Natural killer cell (primary cell): Measurements from ENCODE around the gene EVC. TPM values are rescaled to one million over a fixed set of nuclear protein-coding genes. Genes with fewer than 3 reads are reported as not detected.

Source experiments
- ATAC-seq, 3 donors: fragments of 150-1000 bp in 2 of 3; fragments of 200-7000 bp in 1 of 3; cut with Tn5 transposase; 1 replicate in 1 of 3; 2 replicates in 2 of 3; pipeline ENCODE4 v1.10.0; 2021; ENCODE audit warnings: mild to moderate bottlenecking in 2 of 3, moderate library complexity in 2 of 3
- DNase-seq, 2 donors: peaks; one replicate each; pipeline versions ENCODE4 v3.0.0 to v3.0.0-alpha.2; 2013 to 2021; ENCODE audit warnings: mixed read lengths in 1 of 2
- H3K27ac ChIP-seq: one replicate; pipeline ENCODE4 v1.5.1; 2013; ENCODE audit warnings: mild to moderate bottlenecking, low read length
- H3K27me3 ChIP-seq: one replicate; pipeline ENCODE4 v1.6.1; 2013; ENCODE audit warnings: low read length; ENCODE audit not compliant: control insufficient read depth, insufficient read depth
- H3K36me3 ChIP-seq: one replicate; pipeline ENCODE4 v1.6.1; 2013; ENCODE audit warnings: low read length; ENCODE audit not compliant: control insufficient read depth, insufficient read depth
- H3K4me1 ChIP-seq: one replicate; pipeline ENCODE4 v1.6.1; 2013; ENCODE audit warnings: low read length; ENCODE audit not compliant: control insufficient read depth, insufficient read depth
- H3K4me3 ChIP-seq: one replicate; pipeline ENCODE4 v1.5.1; 2013; ENCODE audit warnings: low read length
- H3K9me3 ChIP-seq: one replicate; pipeline ENCODE4 v1.6.1; 2013; ENCODE audit warnings: low read length; ENCODE audit not compliant: control insufficient read depth, insufficient read depth
- H3K27ac Mint-ChIP-seq, 2 donors: one replicate each; pipeline ENCODE4 v1.8.0; 2022; ENCODE audit warnings: mild to moderate bottlenecking in 2 of 2, mixed read lengths in 2 of 2, moderate library complexity in 1 of 2
- H3K27me3 Mint-ChIP-seq, 2 donors: one replicate each; pipeline ENCODE4 v1.8.0; 2022; ENCODE audit warnings: low read depth in 2 of 2, mixed read lengths in 2 of 2
- H3K36me3 Mint-ChIP-seq: one replicate; pipeline ENCODE4 v1.8.0; 2022; ENCODE audit warnings: mixed read lengths
- H3K4me1 Mint-ChIP-seq, 2 donors: one replicate each; pipeline ENCODE4 v1.8.0; 2022; ENCODE audit warnings: mixed read lengths in 2 of 2
- H3K4me3 Mint-ChIP-seq: one replicate; pipeline ENCODE4 v1.8.0; 2022; ENCODE audit warnings: mild to moderate bottlenecking, moderate library complexity, mixed read lengths
- H3K9me3 Mint-ChIP-seq, 2 donors: one replicate each; pipeline ENCODE4 v1.8.0; 2022; ENCODE audit warnings: mixed read lengths in 2 of 2
- CTCF ChIP-seq: fragments of 200-600 bp; IDR thresholded peaks from one replicate; pipeline ENCODE4 v1.8.0; 2022; ENCODE audit warnings: antibody characterized with exemption
- WGBS: methylation state at CpG from one replicate; pipeline ENCODE4 v1.1.7; 2013; ENCODE audit warnings: missing lambda C conversion rate; ENCODE audit not compliant: insufficient coverage; 5-methylcytosine and 5-hydroxymethylcytosine counted together
- intact Hi-C: fragments of 100-400 bp; cut with micrococcal nuclease; formaldehyde crosslinking; loops from one replicate; pipeline ENCODE4 v1.14.2; 2022
- total RNA-seq, 4 donors: library from RNA; stranded (reverse); fragments of 120-200 nt in 1 of 4; gene quantifications; one replicate each; pipeline versions ENCODE4 v1.2.3 to v1.2.4, GENCODE V29; 2013 to 2022

The EVC gene
- total RNA-seq, 3 donors from 2014 or later (not counting 1 experiment from before 2014, with no cell fraction given): 0.18 to 2.9 (median 0.42) TPM

- peak in 1 of 3 donors; percentile 38 for ATAC-seq
- no peak for TF ChIP-seq CTCF
- Histone ChIP-seq H3K36me3 (no peaks in the 10 kb centered on the region), H3K27ac (no peak within 1 kb of the TSS), H3K4me1 (peaks cover 10% of the 10 kb centered on the region), H3K27me3 (peaks cover 5% of the 10 kb centered on the region), H3K9me3 (no peaks in the 10 kb centered on the region), H3K4me3 (no peak within 1 kb of the TSS)
- Mint-ChIP-seq H3K27ac (no peak within 1 kb of the TSS), H3K27me3 (peaks cover 39 to 49% of the 10 kb centered on the region in 2 donors), H3K36me3 (no peaks in the 10 kb centered on the region), H3K4me1 (peaks cover 0 to 15% of the 10 kb centered on the region in 2 donors), H3K4me3 (no peak within 1 kb of the TSS), H3K9me3 (no peaks in the 10 kb centered on the region)
- peak in 1 of 2 donors; percentile 31 for DNase-seq
- 22% methylated on average over 57 of the region's 57 CpGs for WGBS
- intact Hi-C loops: no loop called here
Measured at GRCh38 chr4:5708449-5709206, 2.4 kb upstream of the EVC start, which contains the start of gene EVC2. Gene EVC2 (minus strand): TSS chr4:5708559. CDS start chr4:5708513, 46 bp downstream.

GRCh38 chr4:5709207-5709575 is 1.8 kb upstream of the EVC start:
- DNase-seq (no peak), ATAC-seq (no peak)
- H3K4me1 Mint-ChIP-seq: peaks cover 0 to 15% of the 10 kb centered on the region in 2 donors
- no peak for TF ChIP-seq CTCF
- Histone ChIP-seq H3K27ac (no peak overlapping the region), H3K27me3 (peaks cover 5% of the 10 kb centered on the region), H3K4me3 (no peak overlapping the region), H3K4me1 (peaks cover 10% of the 10 kb centered on the region), H3K36me3 (no peaks in the 10 kb centered on the region), H3K9me3 (no peaks in the 10 kb centered on the region)
- no peak overlapping the region for H3K4me3 Mint-ChIP-seq
- no peaks in the 10 kb centered on the region for H3K36me3 Mint-ChIP-seq
- peaks cover 42 to 55% of the 10 kb centered on the region in 2 donors for H3K27me3 Mint-ChIP-seq
- intact Hi-C loops: no loop called here
- H3K9me3 Mint-ChIP-seq: no peaks in the 10 kb centered on the region
- 76% methylated on average over 8 of the region's 8 CpGs for WGBS
- H3K27ac Mint-ChIP-seq: no peak overlapping the region

- ATAC-seq (no peak), DNase-seq (no peak)
- peaks cover 0 to 15% of the 10 kb centered on the region in 2 donors for H3K4me1 Mint-ChIP-seq
- 21% methylated on average over 12 of the region's 13 CpGs for WGBS
- Histone ChIP-seq H3K4me1 (peaks cover 10% of the 10 kb centered on the region), H3K27me3 (peaks cover 5% of the 10 kb centered on the region), H3K27ac (no peak overlapping the region), H3K9me3 (peaks cover 3% of the 10 kb centered on the region), H3K36me3 (no peaks in the 10 kb centered on the region), H3K4me3 (no peak overlapping the region)
- H3K36me3 Mint-ChIP-seq: no peaks in the 10 kb centered on the region
- intact Hi-C loops: no loop called here
- TF ChIP-seq CTCF: no peak
- H3K27ac Mint-ChIP-seq: no peak overlapping the region
- H3K27me3 Mint-ChIP-seq: peaks cover 45 to 63% of the 10 kb centered on the region in 2 donors
- H3K4me3 Mint-ChIP-seq: peak overlapping the region; percentile 73
- no peaks in the 10 kb centered on the region for H3K9me3 Mint-ChIP-seq
Measured at GRCh38 chr4:5710065-5710960, 688 bp upstream of the EVC start.
